ENCODE data around the gene KCNA2.

KCNA2 gene

DNA sequence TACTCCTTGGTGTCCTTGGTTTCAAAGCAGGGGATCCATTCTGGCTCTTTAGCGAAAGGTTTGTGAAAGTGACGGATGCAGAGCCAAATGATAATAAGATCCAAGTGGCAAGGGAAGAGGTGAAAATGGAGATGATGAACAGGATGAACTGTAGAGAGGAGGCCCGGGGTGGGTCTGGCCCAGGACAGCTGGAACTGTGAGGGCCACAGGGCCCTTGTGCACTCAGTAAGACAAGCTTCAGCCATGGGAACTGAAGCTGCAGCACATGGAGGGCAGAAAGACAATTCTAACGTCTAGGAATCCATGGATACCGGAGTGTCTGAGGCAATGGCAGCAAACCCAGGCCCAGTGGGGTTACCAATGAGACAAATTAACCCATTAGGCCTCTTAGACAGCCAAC is 4.8 kb downstream of the KCNA2 start:
- DNase-seq = no peak

DNA sequence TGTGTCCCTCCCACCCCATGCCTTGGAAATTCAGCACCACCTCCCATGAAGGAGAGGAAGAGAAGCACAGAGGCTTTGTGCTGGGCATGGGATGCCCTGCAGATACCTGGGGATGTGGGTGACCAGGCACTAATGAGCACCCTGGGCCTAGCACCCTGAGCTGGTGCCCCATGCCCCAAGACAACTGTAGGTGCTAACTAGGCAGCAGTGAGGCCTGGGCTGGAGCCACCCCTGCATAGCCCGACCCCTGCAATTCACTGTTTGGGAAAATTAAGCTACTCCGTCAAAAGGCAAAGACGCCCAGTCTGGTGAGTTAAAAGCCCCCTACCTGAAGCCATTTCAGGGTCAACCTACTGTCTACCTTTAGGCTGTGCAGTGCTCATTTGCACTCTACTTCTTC is 5.4 kb downstream of the KCNA2 start:
- DNase-seq = no peak

DNA sequence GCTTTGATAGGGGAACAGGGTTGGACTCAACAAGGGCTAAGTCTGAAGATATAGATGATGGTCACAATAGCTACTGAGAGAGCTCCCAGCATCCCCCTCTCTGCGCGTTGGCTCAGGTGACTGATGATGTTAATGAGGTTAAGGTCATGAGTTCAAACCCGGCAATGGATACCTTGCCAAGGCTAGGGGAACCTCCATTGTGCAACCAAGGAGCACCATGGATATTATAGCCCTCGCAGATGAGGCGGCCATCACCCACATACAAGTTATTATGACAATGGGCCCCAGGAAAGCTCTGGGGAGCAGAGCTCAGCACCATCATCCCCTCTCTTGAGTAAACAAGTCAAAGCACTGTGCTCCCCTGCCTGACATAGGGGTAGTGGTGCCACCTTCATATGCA is 8.2 kb downstream of the KCNA2 start:
- DNase-seq = no peak

DNA sequence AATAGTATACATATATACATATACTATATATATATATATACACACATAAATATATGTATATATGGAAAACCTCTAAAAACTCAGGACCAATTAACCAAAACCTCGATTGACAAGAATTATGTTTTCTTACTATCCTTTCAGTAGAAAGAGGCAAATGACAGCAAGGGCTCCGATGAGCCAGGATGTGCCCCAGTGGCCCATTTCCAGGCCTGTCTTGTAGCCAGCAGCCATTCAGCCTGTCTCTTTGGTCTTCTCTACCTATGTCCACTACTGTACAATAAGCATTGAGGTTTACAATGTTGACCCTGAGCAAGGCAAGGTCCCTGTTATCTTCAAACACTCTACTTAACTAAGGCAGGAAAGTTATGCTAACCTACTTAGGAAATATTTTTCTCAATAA is 9.8 kb downstream of the KCNA2 start:
- no peak for DNase-seq

DNA sequence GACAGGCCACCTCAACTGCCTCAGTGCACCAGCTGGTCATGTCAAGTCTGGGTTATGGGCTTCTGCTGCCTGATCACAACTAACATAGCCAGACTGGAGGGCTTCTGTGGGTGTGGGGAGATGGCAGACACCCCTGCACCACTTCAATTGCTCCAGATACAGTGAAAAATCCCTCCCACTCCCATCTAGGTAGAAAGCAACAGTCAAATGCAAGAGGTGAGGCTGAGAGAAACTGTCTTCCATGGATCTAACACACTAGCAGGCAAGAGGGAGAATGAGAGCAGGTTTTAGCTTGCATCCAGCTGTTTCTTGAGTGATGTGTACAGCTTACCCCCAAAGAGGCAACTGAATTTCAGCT is 10.8 kb downstream of the KCNA2 start:
- DNase-seq = no peak

DNA sequence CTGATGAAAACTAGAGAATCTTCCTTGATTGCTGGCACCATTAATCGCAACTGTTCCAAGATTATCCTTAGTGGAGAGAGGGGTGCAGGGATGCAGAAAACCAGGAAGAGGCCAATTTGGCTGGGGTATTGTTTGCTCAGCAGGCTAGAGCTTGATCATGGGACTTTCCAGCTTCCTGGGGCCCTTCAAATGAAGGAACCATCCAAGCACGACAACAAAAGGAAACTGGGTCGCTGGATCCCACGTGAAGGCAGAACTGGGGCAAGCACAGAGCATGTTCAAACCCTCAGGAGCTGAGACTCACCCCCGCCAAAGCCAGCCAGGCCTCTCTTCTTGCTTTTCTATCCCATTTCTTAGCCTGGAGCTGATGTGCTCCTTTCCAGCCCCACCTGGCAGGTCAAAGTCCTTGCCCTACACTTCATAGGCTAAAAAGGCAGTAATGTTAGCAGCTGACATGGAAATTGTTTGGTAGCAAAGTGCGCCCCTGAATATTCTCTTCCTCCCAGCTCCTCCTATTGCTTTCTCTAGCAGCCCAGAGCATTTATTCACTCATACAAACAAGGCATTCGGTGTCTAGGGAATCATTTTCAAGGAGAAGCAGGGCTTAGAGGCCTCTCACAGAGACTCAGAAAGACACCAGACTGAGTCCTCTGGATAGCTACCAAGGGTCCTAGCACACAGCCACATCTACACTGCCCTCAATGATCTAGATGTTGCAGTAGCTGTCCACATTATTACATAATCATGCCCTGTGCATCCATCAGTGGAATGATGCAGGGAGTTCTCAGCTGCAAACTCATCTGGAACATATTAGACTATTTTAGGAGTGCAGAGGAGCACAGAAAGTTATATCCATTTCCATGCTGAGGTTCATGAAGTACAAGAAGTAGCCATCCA is 11.5 kb downstream of the KCNA2 start:
- DNase-seq = no peak

DNA sequence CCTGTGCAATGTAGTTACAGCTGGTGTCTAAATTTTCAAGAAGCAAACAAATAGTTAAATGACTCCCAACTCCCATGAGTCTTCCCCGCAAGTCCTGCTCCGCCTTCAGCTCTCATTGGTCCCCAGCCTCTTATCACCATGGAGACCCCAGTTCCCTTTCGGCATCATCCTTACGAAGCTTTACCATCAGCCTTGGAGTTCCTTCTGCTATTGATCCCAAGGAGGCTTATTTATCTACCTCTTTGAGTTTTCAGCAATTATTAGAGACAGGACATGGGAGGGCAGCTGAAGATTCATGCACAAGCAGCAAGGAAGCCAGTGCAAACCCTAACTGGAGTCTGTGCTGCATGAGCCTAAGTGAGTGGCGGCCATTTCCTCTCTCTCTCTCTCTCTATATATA is 12.3 kb downstream of the KCNA2 start:
- DNase-seq = no peak

DNA sequence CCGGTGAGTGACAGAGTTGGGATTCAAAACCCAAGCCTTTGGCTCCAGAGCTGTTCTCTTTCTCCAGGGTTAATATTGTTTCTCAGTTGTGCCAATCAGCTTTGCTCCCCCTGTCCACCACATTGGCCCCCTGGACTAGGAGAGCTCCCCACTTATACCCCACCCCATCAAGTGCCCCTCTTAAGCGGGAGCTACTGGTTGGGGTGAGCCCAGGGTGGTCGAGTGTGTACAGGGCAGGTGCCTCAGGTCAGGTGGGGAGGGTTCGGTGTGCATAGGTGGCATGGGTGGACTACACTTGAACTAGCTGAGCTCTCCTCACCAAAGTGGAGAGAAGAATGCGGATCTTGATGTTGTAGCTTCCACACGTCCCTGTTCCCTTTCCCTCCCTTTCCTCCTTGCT is 14.2 kb downstream of the KCNA2 start:
- no peak for DNase-seq

DNA sequence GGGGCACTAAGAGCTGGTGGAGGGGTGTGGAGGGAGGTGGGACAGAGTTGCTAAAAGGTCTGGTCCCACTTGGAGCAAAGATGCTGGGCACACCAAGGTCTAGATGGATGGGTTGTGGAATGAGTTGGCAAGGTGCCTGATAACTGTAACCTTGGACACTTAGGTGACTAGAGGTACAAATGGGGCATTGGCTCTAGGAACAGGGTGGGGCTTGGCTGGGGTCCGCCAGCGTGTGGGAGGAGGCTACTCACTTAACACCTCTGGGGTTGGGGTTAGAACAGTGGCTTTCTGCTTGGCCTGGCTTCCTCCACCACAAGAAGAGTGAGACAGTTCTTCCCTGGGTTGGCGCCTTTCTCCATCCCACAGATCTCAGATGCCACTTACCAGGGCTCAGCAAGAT is 17.2 kb downstream of the KCNA2 start:
- no peak for DNase-seq

DNA sequence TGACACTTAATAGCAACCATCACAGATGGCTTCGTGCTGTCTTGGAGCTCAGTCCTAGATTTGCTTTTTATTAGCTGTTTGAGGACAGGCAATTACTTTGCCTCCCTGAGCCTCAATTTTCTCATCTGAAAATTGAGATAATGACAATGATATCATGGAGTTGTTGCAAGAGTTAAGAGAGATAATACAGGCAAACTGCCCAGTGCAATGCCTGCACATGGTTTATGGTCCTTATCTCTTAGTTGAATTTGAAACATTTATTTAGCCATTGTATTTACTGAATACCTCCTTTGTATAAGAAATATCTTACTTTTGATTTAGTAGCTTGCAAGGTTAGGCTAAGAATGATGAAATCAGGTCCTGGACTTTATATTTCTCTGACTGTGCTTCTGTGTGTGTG is 17.7 kb downstream of the KCNA2 start:
- DNase-seq = no peak

DNA sequence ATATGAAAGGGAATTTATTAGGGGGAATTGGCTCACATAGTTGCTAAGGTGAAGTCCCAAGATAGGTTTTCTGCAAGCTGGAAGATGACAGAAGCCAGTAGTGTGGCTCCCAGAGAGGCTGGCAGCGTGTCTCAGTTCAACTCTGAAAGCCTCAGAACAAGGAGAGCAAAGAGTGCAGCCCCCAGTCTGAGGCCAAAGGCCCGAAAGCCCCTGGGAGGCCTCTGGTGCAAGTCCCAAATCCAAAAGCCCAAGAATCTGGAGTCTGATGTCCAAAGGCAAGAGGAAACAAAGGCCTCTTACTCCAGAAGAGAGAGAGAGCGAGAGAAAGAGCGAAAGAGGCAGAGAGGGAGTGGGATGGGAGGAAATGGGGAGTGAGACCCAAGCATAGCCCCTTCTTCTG is 18.3 kb downstream of the KCNA2 start:
- no peak for DNase-seq

DNA sequence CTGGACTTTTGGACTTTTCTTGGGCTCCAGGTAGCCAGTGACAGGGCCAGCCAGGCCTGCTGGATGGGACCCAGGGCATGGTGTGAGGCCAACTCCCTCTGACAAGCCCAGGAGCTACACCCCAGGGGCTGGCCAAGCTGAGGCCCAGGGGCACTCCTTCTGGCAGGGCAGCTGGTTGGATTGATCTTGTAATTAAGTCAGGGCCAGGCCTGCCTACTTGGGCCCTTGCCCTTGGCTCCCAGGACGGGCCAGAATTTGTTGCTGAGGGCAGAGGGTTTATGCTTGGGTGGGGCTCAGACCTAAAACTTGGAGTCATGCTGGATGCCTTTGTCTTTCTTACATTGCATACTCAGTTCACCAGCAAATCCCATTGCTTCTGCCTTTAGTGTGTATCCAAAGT is 20.7 kb downstream of the KCNA2 start:
- no peak for DNase-seq

DNA sequence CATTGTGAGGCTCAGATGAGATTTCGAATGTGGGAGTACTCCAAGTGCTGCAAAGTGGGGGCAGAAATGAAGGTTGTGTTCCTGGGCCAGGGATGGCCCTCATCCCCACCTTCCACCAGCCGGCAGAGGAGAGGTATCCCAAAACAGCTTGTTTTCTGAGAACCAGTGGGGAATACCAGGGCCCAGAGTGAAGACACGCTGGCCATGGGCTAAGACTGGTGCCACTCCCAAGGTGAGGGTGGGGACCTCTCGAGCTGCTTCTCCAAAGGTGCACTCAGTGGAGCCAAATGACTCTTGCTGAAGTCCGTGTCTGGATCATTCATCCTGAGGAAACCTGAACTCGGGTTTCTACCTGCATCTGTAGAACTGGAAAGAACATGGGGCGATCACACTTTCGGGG is 22.1 kb downstream of the KCNA2 start:
- DNase-seq = no peak

DNA sequence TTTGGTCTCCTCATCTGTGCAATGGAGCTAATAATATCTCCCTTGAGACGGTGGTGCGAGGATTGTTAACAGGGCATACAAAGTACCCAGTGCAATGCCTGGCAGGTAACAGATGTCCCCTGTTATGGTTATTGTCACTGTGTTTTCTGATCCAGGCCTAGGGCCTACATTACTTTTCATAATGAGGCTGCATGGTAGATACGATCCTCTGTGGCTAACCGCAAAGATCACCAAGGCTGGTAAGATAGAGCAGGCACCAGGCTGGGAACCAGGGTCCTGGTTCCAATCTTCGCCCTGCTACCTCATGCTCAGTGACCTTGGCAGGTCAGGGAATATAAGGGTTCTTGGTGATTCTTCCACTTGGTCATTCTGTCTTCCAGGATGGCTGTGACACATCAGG is 22.7 kb downstream of the KCNA2 start:
- DNase-seq = no peak

DNA sequence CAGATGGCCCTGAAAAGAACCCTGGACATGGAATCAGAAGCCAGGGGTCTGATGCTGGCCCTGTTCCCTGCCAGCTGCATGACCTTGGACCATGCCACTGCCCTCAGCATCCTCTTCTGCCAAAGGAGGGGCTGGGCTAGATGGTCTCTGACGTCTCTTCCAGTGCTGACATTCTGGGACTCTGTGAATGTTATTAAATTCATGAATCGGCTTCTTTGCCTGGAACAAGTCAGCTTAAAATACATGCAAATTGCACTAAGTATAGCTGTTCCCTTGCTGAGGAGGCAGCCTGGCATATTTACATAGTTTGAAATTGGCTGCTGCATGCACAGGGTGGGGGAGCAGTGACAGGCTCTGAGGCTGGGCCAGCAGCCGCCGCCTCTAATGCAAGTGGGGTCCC is 23.8 kb downstream of the KCNA2 start:
- no peak for DNase-seq

DNA sequence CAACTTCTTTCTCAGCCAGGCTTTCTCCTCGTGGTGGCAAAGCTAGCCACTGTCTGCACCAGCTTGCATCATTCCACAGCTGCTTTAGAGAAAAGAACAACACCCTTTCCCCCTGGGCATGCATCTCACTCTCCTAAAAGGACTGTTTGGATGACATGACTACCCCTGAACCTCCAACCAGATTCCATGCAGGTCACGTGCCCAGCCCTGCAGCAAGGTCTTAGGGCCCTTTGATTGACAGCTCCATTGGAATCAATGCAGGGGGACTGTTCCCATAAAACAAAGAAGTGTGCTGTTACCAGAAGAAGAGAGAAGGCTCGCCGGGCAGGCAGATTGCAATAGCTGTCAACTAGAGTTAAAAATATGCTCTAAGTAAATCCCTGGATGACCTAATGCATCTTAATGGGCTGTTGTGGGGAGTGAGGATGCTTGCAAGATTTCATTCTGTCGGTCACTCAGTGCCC is 24.4 kb downstream of the KCNA2 start:
- DNase-seq = no peak

DNA sequence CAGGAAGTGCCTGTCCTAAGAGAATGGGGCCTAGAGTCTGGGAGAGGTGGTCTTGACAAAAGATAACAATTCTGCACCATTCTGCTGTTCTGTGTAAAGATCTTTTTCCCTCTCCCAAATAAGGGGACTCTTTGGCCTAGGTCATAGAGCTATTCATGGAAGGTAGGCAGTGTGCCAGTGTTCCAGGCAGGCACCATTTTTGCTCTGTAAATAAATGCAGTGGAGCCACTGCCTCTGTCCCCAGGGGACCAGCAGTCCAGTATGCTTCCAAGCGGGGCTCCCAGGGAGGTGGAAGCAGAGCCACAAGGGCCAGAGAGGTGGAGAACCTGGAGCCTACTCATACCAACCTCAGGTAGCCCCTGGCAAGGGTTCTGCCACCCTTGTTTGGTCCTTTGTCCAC is 25.9 kb downstream of the KCNA2 start:
- DNase-seq = no peak

DNA sequence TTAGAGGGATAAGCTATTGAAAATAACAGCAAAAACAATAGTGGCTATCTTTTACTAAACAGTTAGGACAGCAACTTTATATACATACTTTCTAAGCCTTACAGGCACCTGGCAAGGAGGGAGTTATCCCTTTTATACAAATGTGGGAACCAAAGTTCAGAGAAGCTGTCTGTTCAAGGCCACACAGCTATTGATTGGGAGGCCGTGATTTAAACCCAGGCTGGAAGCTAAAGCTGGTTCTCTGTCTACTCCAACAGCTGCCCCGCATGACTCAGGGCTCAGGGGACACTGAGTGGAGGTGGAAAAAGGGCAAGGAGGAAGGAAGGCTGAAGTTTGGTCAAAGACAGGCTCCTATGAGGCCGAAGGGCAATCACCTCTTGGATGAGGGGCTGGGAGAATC is 26.7 kb downstream of the KCNA2 start:
- no peak for DNase-seq

DNA sequence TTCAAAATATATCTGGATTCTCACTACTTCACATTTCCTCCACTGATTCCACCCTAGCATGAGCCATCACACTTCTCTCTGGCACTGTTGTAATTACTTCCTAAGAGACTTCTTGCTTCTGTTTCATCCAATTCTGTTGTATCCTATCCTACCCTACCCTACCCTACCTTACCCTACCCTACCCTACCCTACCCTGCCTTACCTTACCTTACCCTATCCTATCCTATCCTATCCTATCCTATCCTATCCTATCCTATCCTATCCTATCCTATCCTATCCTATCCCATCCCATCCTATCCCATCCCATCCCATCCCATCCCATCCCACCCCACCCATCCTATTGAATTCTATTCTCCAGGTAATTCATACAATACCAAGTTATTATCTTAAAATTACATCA is 29.7 kb downstream of the KCNA2 start:
- DNase-seq = no peak

DNA sequence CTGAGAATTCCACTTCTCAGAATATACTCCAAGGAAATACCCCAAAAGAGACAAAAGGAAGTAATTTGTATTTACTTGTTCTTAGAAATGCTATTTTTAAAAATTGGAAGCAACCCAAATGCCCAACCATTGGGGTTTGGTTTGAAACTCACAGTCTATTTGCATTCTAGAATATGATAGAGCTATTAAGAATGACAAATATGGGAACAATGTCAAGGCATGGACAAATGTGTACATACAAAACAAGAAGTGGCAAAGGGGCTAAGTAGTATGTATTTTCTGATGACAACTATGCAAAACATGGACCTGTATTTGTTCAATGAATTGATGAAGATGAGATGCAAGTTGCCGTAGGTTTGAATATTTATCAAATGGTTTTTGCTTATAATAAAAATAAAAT is 32.8 kb downstream of the KCNA2 start:
- DNase-seq = no peak

DNA sequence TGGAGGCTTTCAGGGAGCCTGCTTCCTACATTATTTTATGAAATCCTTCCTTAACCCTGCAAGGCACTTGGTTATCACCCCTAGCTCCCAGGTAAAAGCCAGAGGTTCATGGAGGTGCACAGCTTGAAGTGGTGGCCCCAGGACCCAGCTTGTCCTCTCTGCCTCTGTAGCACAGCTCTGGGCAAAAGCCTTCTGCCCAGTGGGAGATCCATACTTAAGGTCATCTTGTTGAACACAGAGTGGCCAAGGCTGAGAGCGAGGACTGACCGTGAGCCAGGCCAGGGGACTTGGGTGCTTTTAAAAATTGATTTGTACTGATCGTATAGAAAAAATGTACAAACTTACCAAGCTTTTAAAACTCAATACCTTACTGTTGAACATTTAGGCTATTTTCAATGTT is 33.4 kb downstream of the KCNA2 start:
- DNase-seq = no peak

DNA sequence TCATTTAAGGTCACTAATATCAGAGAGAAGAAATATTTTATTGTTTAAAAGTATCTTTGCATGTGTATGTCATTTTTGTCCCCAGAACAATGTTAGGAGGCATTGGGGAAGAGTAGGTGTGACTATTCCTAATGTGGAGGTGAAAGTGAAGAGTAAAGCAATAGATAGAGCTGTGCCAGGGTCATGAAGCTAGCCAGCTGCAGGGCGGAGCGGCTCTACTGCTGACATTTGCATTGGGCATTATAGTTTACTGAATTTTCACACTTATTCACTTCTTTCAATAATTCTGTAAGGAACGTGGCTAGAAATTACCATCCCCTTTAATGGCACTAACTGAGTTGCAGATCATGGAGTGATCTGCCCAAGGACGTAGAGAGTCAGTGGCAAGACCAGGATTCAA is 35.3 kb downstream of the KCNA2 start:
- no peak for DNase-seq

DNA sequence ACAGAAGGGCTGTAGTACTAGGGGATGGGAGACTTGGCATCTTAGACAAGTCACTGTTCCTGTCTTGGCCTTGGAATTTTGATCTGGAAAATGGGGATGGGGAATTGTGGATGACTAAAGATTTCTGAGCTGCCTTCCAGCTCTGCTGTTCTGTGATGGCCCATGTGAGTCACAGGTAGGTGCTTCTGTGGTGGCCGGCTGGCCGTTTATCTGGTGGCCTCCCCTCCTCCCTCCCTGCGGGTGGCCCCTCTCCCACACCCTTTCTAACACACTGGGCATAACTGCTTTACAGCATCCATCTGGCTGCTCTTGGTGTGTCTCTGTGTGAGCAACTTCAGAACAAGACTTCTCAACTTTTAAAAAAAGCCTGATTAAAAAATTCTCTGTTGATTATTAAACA is 35.9 kb downstream of the KCNA2 start:
- no peak for DNase-seq

DNA sequence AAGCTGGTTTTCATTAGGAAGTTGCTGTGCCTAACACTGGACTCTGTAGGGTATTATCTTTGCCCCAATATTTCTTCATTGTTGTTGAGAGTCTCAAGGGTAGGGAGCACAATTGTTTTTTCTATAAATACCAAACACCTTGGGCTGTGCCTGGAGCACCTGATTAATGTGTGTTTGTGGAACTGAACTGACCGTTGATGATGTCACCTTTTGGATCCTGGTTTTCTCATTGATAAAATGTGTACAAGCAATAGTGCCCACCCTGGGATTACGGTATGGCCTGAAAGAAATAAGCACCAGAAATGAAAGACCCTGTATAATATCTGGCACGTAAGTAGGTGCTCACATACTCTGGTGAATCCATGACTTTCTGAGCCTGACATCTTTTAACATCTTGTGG is 39.3 kb downstream of the KCNA2 start:
- no peak for DNase-seq

DNA sequence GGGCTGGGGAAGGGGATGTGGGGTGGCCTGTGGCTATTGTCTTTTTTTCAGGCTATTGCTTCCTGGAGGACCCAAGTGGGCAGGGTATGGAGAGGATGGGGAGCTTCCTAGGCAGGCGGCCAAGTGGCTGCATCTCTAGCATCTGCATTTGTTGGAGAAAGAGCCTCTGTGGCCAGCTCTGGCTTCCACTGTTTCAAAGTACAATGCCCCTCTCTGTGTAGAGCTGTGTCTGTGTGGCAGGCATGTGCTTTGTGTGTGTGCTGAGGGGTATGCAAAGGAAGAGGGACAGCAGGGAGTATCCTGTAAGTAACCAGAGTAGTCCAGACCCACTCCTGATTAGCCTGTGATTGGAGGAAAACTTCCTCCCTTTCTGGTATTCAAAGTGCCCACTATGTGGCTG is 40.6 kb downstream of the KCNA2 start:
- no peak for DNase-seq
